HG03045 (cell line): ENCODE measurements around the gene TTC7B.

Experiments used
- ATAC-seq: cut with Tn5 transposase; IDR thresholded peaks from one replicate; pipeline ENCODE4 v1.9.1; 2021; ENCODE audit warnings: mild to moderate bottlenecking, moderate library complexity; ENCODE audit not compliant: unreplicated experiment

Gene TTC7B

DNA sequence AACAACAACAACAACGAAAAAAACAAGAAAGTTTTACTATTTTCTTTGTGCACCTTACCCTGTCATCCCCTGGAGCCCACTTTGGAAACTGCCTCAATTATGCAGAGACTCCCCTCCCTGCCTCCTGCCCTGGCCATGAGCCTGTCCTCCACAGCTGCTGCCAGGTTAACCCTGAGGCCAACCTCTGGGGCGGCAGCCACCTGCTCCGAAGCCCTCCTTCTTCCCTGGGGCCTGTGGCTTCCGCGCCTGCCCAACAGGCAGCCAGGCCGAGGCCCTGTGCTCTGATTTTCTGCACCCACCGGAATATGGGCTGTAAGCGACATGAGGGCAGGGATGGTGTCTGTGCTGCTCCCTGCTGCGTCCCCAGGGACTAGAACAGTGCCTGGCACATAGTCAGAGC is 236.4 kb downstream of the TTC7B start:
- no peak for ATAC-seq

DNA sequence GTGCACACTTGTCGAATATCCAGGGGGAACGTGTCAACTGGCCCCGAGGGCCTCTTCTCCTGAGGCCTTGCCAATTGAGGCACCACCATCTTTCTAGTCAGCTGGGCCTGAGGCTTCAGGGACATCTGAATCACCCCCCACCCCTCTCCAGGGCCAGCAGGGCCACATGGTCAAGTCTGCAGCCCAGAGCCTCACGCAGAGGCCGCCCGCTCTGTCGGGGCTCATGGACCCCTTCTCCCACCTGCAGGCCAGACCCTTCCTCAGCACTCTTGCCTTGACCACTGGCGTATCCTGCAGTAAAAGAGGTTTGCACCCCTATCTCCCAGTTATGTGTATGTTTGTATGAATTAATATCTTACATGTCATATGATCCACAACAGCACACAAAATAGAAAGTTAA is 237.1 kb downstream of the TTC7B start:
- no peak for ATAC-seq

DNA sequence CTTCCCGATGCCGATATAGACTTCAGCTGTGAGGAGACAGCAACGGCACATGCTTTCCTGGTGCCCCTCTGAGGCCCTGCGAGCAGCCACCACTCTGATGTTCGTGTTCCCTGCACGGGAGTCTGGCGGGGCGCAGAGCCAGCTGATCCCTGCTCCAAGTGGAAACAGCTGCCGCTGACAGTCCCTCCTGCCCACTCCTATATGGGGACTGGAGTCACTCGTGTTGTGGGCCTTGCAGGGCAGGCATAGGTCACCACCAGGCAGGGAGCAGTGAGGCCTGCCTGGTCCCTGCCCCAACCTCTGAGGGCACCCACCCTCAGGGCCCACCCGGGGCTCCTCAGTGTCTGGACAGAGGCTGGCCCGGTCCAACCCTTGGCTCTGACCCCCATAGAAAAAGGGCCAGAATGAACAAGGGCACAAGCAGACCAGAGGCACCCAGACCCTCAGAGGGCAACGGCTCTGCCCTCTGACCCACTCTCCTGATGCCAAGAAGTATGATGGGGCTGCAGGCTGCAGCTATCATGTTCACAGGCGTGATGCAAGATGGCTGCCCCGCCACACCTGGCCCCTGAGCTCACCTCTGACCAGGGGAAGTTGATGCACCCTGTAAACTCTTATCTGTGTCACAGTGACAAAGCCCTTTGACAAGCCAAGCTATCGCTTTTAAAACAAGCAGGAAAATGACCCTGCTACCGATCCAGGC is 237.8 kb downstream of the TTC7B start:
- no peak for ATAC-seq

DNA sequence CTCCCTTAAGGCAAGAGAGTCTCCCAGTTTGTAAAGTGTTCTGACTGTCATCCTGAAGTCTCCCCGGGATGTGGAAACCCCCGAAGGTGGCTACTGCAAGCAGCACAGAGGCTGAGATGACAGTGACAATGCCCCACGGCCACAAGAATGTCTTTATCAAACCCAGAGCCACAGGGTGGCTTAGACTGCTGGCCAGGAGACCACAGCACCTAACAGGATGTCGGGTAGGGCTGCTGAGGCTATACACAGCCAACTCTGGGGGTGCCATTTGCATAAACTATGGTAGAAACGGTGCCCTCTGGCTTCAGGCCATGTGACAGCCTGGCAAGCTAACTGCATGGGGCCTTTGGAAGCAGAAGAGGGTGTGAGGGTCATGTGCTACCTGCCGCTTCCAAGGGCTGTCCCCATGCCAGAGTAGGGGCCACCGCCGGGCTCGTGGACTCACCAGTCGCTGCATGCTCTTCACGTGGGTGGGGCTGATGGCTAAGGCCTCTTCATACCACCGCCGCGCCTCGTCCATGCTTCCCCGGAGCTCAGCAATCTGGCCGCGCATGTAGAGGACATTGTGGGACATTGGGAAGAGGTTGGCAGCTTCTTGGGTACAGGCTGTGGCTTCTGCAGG is 238.5 kb downstream of the TTC7B start:
- ATAC-seq: no peak

DNA sequence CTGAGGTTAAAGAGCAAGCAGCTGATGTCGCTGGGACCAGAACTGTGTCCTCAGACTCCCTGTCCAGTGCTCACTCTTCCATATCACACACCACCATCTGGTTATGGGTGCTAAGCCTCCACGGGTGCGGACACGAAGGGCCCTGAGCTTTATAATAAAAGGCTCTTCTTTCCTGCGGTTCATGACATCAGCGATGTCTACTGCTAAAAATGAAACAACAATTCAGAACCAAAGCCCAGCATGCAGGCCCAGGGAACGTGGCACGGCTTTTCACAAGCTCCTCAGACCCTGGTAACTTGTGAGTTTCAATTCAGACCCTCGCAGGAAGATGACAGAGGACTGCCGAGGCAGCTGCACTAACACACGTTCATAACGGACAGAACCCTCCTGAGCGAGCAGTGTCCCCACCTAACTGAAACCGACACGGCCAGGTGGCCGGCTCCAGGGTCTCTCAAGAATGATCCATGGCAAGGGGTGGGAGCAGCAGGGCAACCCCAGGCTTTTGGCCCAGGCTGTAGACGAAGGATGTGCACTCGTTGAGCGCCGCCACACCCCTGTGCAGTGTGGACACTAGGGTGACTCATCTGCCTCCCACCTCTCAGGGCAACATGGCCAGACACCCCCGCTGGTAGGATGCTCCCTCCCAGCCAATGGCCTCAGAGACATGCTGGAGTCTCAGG is 239.1 kb downstream of the TTC7B start:
- no peak for ATAC-seq

DNA sequence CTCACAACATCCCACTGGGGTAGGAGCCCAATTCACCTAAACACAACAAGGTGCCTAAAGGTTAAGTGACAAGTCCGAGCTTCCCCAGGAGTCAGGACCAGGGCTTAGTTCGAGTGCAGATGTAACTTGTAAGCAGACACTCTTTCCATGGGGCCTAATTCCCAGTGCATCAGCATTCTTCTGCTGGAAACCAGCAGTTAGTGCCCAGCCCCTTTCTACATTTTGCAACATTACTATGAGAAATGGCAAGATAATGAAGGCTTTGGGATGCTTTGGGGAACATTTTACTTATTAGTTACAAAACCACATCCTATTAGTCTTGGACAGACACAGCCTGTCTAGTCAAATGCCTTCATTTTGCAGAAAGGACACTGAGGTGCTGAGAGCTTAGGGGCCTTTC is 239.6 kb downstream of the TTC7B start:
- no peak for ATAC-seq

DNA sequence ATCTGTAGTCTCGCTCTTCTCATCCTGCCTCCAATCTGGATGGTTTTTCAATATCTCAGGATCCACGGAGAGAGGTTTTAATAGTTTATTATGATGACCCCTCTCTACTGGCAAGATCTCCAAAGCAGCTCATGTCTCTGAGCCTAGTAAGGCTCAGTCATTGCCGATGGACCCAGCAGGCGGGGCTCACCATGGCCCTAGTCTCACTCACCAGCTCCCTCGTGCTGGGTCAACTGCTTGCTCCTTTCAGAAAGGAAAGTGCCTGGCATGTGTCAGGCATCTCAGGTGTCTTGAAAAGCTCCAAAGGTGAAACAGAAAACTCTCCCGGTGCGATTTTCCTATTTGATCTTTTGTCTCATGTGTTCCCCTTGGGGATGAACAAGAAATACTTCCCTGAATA is 240.4 kb downstream of the TTC7B start:
- no peak for ATAC-seq

DNA sequence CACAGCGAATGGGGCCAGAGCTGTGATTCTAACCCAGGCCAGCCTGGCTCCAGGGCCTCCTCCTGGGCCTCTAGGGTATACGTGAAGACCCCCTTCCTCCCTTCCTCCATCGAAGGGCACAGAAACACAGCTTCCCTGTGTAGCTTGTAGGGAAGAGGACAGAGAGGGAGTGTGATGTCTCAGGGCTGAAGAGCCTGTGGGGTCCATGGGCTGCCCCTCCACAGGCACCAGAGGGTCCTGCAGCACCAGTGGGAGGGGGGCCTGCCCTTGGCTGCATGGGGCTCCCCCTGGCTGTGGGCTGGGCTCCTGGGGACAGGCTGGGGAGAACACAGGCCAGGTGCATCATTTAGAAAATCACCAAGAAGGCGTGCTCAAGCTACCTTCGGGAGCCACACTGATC is 240.9 kb downstream of the TTC7B start:
- ATAC-seq: no peak

DNA sequence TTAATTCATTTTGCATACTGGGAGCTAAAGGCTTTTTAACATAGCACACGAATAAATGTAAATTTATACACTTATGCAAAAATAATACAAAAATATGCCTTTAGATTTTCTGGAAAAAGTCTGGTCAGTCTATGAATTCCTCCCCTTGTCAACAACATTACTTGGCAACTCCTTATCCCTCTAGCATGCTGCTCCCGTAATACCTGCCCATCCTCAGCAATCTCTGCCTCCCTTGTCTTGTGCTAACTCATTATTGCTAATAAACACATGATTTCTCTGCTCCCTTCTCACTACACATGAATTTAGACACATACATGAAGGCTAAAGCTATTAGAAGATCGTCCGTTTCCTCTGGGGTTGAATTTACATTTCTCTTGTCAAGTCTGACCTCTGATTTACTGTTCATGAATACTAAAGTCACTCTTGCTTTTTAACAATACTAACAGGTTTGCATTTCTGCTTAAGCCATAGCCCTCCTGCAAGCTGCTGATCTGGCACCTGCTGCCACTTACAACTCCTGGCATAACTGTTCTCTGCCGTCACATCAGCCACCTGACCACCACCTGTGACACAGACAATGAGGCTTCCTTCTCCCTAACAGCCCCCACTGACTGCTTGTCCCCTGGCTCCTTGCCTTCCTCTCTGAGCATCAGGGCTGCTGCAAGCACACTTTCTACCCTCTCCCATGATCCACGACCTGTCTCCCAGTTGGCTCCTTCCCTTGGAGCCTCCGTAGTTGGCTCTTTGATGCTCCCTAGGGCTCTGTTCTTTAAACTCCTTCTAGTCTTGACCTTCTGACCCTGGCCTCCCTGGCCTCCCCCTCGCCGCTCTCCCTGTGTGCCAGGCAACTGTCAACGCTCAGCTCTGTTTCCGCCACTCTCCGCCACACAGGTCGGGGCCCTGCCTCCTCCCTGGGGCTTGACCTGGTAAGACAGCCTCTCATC is 241.8 kb downstream of the TTC7B start:
- ATAC-seq: no peak

DNA sequence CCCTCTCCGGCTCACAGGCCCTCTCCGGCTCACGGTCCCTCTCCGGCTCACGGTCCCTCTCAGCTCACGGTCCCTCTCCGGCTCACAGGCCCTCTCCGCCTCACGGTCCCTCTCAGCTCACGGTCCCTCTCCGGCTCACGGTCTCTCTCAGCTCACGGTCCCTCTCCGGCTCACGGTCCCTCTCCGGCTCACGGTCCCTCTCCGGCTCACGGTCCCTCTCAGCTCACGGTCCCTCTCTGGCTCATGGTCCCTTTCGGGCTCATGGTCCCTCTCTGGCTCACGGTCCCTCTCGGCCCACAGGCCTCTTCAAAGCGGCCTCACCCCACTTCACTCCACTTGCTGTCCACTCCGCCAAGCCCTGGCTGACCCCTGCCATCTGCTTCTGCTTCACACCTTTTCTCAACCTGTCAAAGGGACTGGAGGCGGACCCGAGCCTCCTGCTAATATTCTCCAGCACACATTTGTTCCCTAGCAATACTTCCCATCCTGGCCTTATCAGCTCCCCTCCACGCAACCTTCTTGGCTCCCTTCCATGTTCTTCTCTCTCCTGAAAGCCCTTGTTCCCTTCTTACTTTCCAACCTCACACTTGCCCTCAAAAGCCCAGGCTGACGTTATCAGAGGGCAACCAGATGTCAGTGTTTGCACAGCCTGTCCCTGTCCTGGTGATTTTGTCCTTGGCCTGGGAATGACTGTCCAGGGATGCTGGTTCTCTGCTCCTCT is 242.7 kb downstream of the TTC7B start:
- ATAC-seq: no peak

DNA sequence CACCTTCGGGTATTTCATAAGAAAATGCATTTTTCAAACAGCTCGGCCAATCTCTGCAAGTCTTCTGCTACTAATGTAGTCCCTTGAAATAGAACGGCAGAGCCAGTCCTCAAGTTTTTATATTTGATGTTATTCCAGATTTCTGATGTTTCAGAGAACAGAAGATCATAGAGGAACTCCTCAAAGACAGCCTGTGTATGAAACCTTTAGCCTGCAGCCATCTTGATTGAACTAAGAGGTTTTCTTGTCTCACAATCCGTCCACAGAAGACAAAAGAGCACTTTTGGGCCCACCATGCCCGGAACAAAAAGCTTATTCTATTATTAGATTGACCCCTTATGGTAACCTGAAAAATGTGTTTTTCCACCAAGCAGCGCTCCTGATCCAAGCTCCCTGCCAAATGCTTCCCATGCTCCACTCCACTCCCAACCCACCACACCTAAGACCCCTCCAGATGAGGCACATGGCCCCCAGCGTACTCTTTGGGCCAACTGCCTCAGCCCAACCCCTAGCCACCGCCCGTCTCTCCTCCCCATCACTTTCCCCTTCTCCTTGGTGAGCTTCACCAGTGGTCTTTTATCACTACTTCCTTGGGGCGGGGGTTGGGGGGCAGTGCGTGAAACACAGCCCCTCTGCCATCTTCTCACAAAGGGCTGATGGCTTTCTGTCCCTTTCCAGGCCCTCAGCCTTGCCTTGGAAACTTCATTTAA is 243.6 kb downstream of the TTC7B start:
- ATAC-seq: no peak

DNA sequence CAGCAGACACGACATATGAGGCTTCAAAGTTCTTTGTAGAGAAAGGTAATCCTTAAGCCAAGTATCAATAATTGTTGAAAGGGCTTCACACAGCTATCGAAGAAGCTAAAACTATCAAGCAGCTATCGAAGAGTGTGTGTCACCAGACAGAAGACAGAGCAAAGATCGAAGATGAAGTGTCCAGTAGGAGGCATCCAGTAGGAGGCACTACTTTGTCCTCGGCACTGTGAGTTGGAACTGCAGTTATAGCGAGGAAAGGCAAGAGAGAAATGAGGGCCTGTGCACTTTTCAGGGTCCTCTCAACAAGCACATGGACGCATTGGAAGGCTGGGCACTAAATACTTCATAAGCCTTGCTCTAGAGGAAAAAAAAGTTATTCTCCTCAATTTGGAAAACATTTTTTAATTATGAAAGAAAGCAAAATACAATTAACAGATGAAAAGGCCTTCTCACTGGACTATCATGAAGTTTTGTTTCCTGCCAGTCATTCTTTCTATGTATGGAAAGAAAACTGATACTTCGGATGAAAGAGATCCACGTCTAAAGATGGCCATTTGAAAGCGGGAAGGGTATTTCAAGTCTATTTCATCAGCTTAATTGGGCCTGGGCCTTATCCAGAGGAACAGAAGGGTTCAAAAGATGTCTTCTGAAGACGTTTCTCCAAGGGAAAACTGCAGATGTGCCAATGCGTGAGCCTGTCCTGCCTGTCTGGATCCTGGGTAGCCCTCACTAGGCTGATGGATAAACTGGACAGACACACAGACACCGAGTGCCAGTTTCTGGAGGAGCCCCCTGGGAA is 244.9 kb downstream of the TTC7B start:
- ATAC-seq: no peak

DNA sequence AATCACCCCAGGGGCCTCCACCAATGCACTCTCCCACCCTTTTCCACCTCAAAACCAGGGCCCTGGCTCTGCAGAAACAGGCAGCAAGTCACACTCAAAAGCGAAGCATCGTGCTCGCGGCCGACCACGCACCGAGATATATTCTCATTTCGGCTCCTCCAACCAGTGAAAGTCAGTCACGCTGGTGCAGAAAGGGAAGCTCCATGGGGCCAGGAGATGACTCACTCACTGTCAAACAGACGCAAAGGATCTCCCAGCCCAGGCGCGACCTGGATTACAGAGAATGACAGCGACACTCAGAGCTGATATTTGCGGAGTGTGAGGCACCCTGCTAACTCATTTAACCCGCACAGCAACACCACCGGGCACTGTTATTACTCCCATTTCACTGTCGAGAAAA is 245.8 kb downstream of the TTC7B start:
- no peak for ATAC-seq

DNA sequence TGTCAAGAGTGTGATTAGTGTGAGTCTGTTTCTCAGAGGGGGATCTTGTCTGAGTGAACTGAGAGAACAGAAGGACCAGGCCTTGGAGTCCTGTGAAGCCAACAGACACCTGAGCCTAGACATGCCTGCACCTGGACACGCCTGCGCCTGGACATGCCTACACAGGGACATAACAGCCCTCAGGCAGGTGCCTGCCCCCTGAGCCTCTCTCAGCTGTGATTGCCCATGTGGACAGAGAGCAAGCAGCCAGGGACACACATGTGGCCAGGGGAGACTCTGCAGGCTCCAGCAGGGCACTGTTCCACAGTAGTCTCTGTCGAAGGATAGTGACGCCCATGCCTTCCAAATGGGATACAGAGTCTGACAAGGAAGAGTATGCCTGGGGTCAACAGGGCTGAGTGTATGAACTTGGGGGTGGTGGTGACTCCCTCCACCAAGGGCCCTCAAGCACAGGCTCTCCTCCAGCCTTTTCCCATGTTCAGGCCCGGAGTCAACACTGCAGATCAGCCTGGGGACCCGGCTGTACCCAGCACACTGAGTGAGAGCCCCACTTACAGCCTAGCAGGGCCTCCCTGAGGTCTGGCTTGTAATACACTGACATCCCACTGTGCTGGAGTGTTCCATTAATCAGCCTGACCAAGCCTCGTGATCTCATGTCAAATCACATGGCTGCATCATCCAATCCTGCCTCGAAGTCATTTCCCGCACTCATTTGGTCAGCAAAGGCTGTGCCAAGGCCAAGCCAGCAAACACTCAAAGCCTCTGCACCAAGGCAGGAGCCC is 246.4 kb downstream of the TTC7B start:
- no peak for ATAC-seq

DNA sequence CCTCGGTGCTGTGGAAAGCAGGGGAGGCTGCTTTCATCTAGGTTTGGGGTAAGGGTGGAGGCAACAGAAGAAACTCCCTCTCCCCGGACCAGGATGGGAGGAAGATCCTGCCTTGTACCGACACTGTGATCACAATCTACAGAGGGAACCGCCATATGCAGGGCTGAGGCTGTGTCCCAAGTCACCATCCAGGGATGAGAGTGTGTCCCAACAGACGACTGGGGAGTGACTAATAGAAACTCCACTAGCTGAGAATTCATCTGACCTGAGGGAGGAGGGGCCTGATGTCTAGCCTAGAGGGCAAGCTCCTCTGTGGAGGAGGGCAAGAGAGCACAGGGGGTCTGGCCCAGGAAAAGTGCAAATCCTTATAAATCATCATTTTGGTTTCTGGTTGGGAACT is 247.0 kb downstream of the TTC7B start:
- ATAC-seq: no peak

DNA sequence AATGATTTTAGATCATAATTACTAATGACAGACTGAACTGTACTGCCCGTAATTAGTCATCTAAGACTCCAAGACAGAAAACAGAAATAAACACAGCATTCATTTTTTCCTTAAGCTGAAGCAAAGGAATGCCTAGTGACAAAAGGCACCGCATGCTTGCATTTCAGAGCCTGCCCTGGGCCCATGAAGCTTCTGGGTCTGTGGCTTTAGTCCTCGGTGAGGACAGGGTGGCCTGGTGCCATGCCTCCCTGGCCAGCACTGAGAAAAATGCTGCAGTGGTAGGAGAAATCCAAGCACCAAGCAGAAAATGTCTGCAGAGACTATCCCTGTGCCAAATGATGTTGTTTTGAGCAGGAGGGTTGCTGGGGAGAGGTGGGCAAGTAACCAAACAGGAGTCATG is 247.8 kb downstream of the TTC7B start:
- ATAC-seq: no peak

DNA sequence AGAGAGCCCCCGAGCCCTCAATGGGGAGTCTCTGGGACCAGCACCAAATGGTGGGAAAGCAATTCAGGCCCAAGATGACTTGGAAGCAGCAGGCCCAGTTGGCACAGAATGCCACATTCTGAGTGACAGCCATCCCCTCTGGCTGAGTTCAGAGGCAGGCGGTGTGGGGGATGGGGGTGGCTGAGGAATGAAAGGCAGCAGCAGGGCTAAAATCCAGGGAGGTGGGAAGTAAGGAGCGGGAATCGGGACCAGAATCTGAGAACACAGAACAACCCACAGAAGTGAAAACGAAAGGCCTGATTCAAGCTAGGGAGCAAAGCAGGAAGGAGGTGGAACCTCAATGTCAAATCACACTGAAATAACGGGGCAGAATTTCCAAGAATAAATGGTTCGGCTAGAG is 248.2 kb downstream of the TTC7B start:
- no peak for ATAC-seq

DNA sequence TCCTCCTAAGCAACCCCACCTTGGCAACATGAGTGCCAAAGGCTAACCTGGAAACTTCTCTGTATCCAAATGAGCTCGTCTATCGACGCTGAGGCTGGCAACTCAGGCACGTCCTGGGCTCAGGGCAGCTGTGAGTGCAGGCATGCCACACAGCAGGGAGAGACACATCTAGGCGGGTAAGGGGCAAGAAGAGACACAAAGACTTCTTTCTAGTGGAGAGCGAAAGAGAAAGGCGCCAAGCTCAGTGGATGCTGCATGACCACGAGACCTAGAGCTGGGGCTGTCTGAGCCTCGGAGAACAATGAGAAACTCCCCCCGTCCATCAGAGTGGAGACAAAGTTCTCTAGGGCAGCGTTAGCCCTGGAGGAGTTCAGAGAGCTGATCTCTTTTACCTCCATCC is 249.0 kb downstream of the TTC7B start:
- no peak for ATAC-seq
